K562 (cell line): ENCODE data around the gene NAP1L4. TPM values are rescaled to one million over a fixed set of nuclear protein-coding genes. Genes with fewer than 3 reads are reported as not detected.
A peak's percentile ranks its signal among the peaks of the same experiment; 100 is the strongest.

Source experiments
- ATAC-seq: fragments of 200-7000 bp; cut with Tn5 transposase; 3 replicates; pipeline ENCODE4 v1.9.1; 2020; ENCODE audit warnings: moderate library complexity
- BruUV-seq: library from RNA; stranded (reverse); fragments of 400-500 nt; replicated peaks from 2 replicates; lab custom pipeline; 2021; lab: Mats Ljungman, UMichigan
- CTCF ChIA-PET: fragments of 300-600 bp; formaldehyde crosslinking; extraction: SDS; loops from one replicate; lab custom pipeline; 2021; ENCODE audit warnings: low intra/inter-chr PET ratio; lab: Yijun Ruan, JAX
- POLR2A ChIA-PET: fragments of 300-600, 350-650 bp; sonication (Branson Sonifier 250); formaldehyde crosslinking; extraction: SDS; loops from one replicate; lab custom pipeline; 2021; ENCODE audit warnings: antibody characterized with exemption, inconsistent platforms; lab: Yijun Ruan, JAX
- DNase-seq, 4 experiments: peaks; one replicate each; pipeline versions ENCODE4 v3.0.0 to v3.0.0-alpha.2; 2011 to 2018; ENCODE audit warnings: low spot score in 3 of 4, mixed read lengths in 3 of 4; ENCODE audit errors: extremely low read depth in 1 of 4
- FAIRE-seq: peaks from 2 replicates; lab custom pipeline; 2011; peaks lifted over from hg19 to GRCh38; lab: Jason Lieb, UNC
- H2AFZ ChIP-seq: 2 replicates; pipeline ENCODE4 v1.6.0; 2011; ENCODE audit warnings: low read depth, low read length, control low read depth, inconsistent platforms
- H3K27ac ChIP-seq: fragments of 200-600 bp; 3 replicates; pipeline ENCODE4 v1.8.0; 2011; ENCODE audit warnings: low read depth, mild to moderate bottlenecking, control low read depth, inconsistent platforms, low read length, moderate library complexity, mixed read lengths; ENCODE audit errors: extremely low read depth
- H3K27me3 ChIP-seq, 2 experiments: fragments of 300-600 bp in 1 of 2; 2 replicates in 1 of 2; 3 replicates in 1 of 2; pipeline versions ENCODE4 v1.6.0 to v1.8.0; 2011; ENCODE audit warnings: inconsistent platforms in 2 of 2, low read length in 2 of 2, mild to moderate bottlenecking in 1 of 2, mixed read lengths in 1 of 2, moderate library complexity in 1 of 2; ENCODE audit not compliant: control insufficient read depth in 2 of 2, insufficient read depth in 2 of 2
- H3K36me3 ChIP-seq: fragments of 300-600 bp; 3 replicates; pipeline ENCODE4 v1.8.0; 2011; ENCODE audit warnings: mild to moderate bottlenecking, low read length, inconsistent platforms; ENCODE audit not compliant: control insufficient read depth, insufficient read depth
- H3K4me1 ChIP-seq, 2 experiments: fragments of 200-600 bp in 1 of 2; replicated peaks in 1 of 2; 2 replicates in 1 of 2; 3 replicates in 1 of 2; pipeline versions ENCODE4 v1.5.1 to v1.8.0; 2011; ENCODE audit warnings: inconsistent platforms in 2 of 2, low read length in 2 of 2, mild to moderate bottlenecking in 1 of 2, mixed read lengths in 1 of 2, moderate library complexity in 1 of 2; ENCODE audit not compliant: control insufficient read depth in 2 of 2, insufficient read depth in 2 of 2
- H3K4me2 ChIP-seq: 2 replicates; pipeline ENCODE4 v1.6.1; 2011; ENCODE audit warnings: low read length, control low read depth, inconsistent platforms, mixed read lengths; ENCODE audit not compliant: insufficient read depth
- H3K4me3 ChIP-seq: fragments of 200-600 bp; sonication (generic), shearing (Covaris generic); 2 replicates; pipeline ENCODE4 v1.5.1; 2016; ENCODE audit warnings: control low read depth, inconsistent platforms
- H3K79me2 ChIP-seq: fragments of 200-600 bp; 3 replicates; pipeline ENCODE4 v1.8.0; 2011; ENCODE audit warnings: low read length, inconsistent platforms; ENCODE audit not compliant: control insufficient read depth, insufficient read depth
- H3K9ac ChIP-seq, 2 experiments: 2 replicates each; pipeline versions ENCODE4 v1.6.0 to v1.6.1; 2011; ENCODE audit warnings: low read depth in 2 of 2, low read length in 2 of 2, control low read depth in 1 of 2, inconsistent platforms in 1 of 2, mild to moderate bottlenecking in 1 of 2, mixed read lengths in 1 of 2; ENCODE audit not compliant: insufficient read depth in 1 of 2
- H3K9me1 ChIP-seq: one replicate; pipeline ENCODE4 v1.6.0; 2011; ENCODE audit warnings: inconsistent platforms, mild to moderate bottlenecking, low read length, moderate library complexity; ENCODE audit not compliant: control insufficient read depth, insufficient read depth
- H3K9me3 ChIP-seq: replicated peaks from 2 replicates; pipeline ENCODE4 v1.5.1; 2011; ENCODE audit warnings: low read depth, low read length, inconsistent platforms; ENCODE audit not compliant: control insufficient read depth, insufficient read depth
- H4K20me1 ChIP-seq: replicated peaks from 2 replicates; pipeline ENCODE4 v1.6.1; 2011; ENCODE audit warnings: low read length, inconsistent platforms, mixed read lengths; ENCODE audit not compliant: control insufficient read depth, insufficient read depth
- C11orf30 ChIP-seq: fragments of 450-650 bp; IDR thresholded peaks from 2 replicates; pipeline ENCODE4 v1.6.1; 2016; ENCODE audit warnings: low read depth, mild to moderate bottlenecking
- KLF13 ChIP-seq: fragments of 450-650 bp; IDR thresholded peaks from 2 replicates; pipeline ENCODE4 v1.6.1; 2016; ENCODE audit warnings: missing genetic modification characterization, low read depth, mild to moderate bottlenecking, missing compliant biosample characterization, moderate library complexity, borderline replicate concordance
- POLR2AphosphoS5 ChIP-seq: IDR thresholded peaks from 2 replicates; pipeline ENCODE4 v1.6.1; 2011; ENCODE audit warnings: mild to moderate bottlenecking, low read depth, low read length, moderate library complexity; ENCODE audit not compliant: control insufficient read depth, insufficient read depth
- RNF2 ChIP-seq: sonication (generic); IDR thresholded peaks from 2 replicates; pipeline ENCODE4 v1.6.1; 2016
- ZKSCAN8 ChIP-seq: fragments of 200-800 bp; sonication (Bioruptor generic); IDR thresholded peaks from 2 replicates; pipeline ENCODE4 v1.6.1; 2016; ENCODE audit warnings: missing genetic modification characterization, missing compliant biosample characterization
- ZSCAN32 ChIP-seq: fragments of 450-650 bp; formaldehyde crosslinking; IDR thresholded peaks from 2 replicates; pipeline ENCODE4 v1.4.0; 2020; ENCODE audit warnings: mild to moderate bottlenecking, moderate library complexity
- WGBS: fragments of 100-300 bp; shearing (Covaris generic); methylation state at CpG from one replicate; pipeline ENCODE4 v1.1.6; 2016; ENCODE audit warnings: low coverage, mixed read lengths; ENCODE audit not compliant: insufficient coverage; ENCODE audit errors: missing lambda C conversion rate; 5-methylcytosine and 5-hydroxymethylcytosine counted together
- in situ Hi-C: fragments of 300-500 bp; cut with MboI; formaldehyde crosslinking; loops from 4 replicates; pipeline ENCODE4 v1.15.0; 2018; ENCODE audit warnings: inconsistent platforms, mixed read lengths
- intact Hi-C: fragments of 100-400 bp; cut with micrococcal nuclease; formaldehyde crosslinking; loops from 2 replicates; pipeline ENCODE4 v1.14.2; 2022
- polyA plus RNA-seq, 8 experiments: library from polyadenylated mRNA; depleted of rRNA in 4 of 8; stranded (reverse) in 5 of 8; unstranded in 3 of 8; fragments of >200 nt; fragmentation: Nextera tagmentation in 2 of 8; fragmentation: Illumina TruSeq in 1 of 8; extraction: Ambion mirVana in 2 of 8; extraction: Trizol in 1 of 8; gene quantifications; 2 replicates each; pipeline versions ENCODE4 v1.2.1 to v1.2.3, GENCODE V29; 2011 to 2014; ENCODE audit warnings: inconsistent platforms in 1 of 8, missing spikeins in 1 of 8
- total RNA-seq, 7 experiments: library from RNA; depleted of rRNA in 6 of 7; stranded (reverse); fragments of >200 nt in 6 of 7; fragmentation: Illumina TruSeq in 2 of 7; extraction: Trizol in 2 of 7; gene quantifications; 2 replicates each; pipeline versions ENCODE4 v1.2.1 to v1.2.3, GENCODE V29; 2011 to 2021; ENCODE audit warnings: low replicate concordance in 1 of 7
- TF ChIP-seq, protein P1 (sequence below): sonication (generic); formaldehyde crosslinking; IDR thresholded peaks from 2 replicates; pipeline ENCODE4 v1.8.0; 2022; ENCODE audit warnings: mild to moderate bottlenecking, low read depth, missing genetic modification reagents
- TF ChIP-seq, protein P2 (sequence below): sonication (generic); formaldehyde crosslinking; IDR thresholded peaks from 2 replicates; pipeline ENCODE4 v1.8.0; 2023; ENCODE audit warnings: mild to moderate bottlenecking, missing genetic modification reagents

NAP1L4 gene
- total and polyA plus RNA-seq, 9 of the 15 experiments (the other 6 are each of a cell fraction or from before 2014, with no cell fraction given) = 34.1 to 237 (median 179) TPM

DNA sequence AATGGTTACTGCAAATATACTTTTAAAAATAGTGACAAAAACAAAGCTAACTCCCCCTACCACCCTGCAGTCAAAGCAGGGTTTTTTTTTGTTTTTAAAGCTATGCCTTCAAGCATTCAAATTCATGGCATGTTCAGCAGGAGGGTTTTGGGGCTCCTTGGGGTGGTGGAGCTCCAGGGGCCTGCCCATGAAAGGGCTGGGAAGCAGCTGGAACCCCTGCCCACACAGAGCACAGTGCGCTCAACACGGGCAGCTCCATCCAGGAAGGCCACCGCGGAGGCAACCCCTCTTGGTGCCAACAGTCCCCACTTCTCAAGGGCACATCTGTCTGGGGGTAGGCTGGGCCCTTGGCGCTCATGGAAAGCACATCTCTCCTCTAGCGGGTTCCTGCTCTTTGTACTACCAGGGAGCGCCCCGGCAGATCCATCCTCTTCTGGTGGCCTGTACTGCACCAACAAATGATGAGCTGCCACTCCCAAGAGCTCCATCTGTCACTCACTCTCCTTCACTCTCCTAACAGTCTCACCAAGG is 46.3 kb downstream of the NAP1L4 start:
- H3K4me2 ChIP-seq = no peak overlapping the region
- POLR2A ChIA-PET = interaction anchor here (0.6 to 2.3 kb wide), 8 partner anchors 8 to 139 kb away, joined by 3 to 7 read pairs (median 4); partner anchors contain the start of gene PHLDA2
- no peaks in the 10 kb centered on the region for H3K79me2 ChIP-seq
- H3K4me3 ChIP-seq = no peak overlapping the region
- peaks cover 0 to 28% of the 10 kb centered on the region in 2 experiments; a peak in 1 of 5 replicates for H3K4me1 ChIP-seq
- WGBS = 82% methylated on average over 8 of the region's 8 CpGs
- no peak for TF ChIP-seq ZKSCAN8
- TF ChIP-seq KLF13 (tag) = no peak
- TF ChIP-seq RNF2 = no peak
- TF ChIP-seq, all 486 proteins: peak for 0
- intact Hi-C loops = no loop called here
- Histone ChIP-seq H3K9ac (no peak overlapping the region), H3K9me1 (peaks cover 3% of the 10 kb centered on the region), H4K20me1 (peaks cover 6% of the 10 kb centered on the region; the same call in 1 of the 2 replicates), H3K9me3 (no peaks in the 10 kb centered on the region), H3K36me3 (peaks cover 76% of the 10 kb centered on the region), H3K27ac (no peak overlapping the region), H2AFZ (no peak overlapping the region), H3K27me3 (no peaks in the 10 kb centered on the region)
- no peak for ATAC-seq
- CTCF ChIA-PET = no interaction called here
- DNase-seq = no peak
- in situ Hi-C loops = no loop called here
- no peak for FAIRE-seq
- BruUV-seq = no TSS peak

- DNase-seq (no peak), ATAC-seq (no peak), FAIRE-seq (no peak)
- H3K9ac ChIP-seq = no peak overlapping the region
- no peaks in the 10 kb centered on the region for H3K9me3 ChIP-seq
- no peaks in the 10 kb centered on the region for H3K27me3 ChIP-seq
- peaks cover 0 to 32% of the 10 kb centered on the region in 2 experiments; a peak in 2 of 5 replicates for H3K4me1 ChIP-seq
- peaks cover 69% of the 10 kb centered on the region for H3K36me3 ChIP-seq
- 82% methylated on average over 14 of the region's 16 CpGs for WGBS
- intact Hi-C loops (no loop called here), in situ Hi-C loops (no loop called here)
- no peak overlapping the region for H3K4me3 ChIP-seq
- H3K9me1 ChIP-seq = peaks cover 3% of the 10 kb centered on the region
- ChIA-PET CTCF (no interaction called here), POLR2A (interaction anchor here (0.6 to 2.3 kb wide), 7 partner anchors 9 to 140 kb away, joined by 3 to 7 read pairs (median 4); no protein-coding TSS in a partner anchor)
- no peak overlapping the region for H3K4me2 ChIP-seq
- no peak overlapping the region for H3K27ac ChIP-seq
- H3K79me2 ChIP-seq = no peaks in the 10 kb centered on the region
- BruUV-seq = no TSS peak
- H2AFZ ChIP-seq = no peak overlapping the region
- H4K20me1 ChIP-seq = peaks cover 6% of the 10 kb centered on the region; the same call in 1 of the 2 replicates
- TF ChIP-seq, protein P1, sequence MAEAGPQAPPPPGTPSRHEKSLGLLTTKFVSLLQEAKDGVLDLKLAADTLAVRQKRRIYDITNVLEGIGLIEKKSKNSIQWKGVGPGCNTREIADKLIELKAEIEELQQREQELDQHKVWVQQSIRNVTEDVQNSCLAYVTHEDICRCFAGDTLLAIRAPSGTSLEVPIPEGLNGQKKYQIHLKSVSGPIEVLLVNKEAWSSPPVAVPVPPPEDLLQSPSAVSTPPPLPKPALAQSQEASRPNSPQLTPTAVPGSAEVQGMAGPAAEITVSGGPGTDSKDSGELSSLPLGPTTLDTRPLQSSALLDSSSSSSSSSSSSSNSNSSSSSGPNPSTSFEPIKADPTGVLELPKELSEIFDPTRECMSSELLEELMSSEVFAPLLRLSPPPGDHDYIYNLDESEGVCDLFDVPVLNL (CRISPR knock-in tag) = no peak
- TF ChIP-seq POLR2AphosphoS5 = 0 out of 2 replicates have a peak, but pooled peaks have one; percentile 14
- TF ChIP-seq, protein P2, sequence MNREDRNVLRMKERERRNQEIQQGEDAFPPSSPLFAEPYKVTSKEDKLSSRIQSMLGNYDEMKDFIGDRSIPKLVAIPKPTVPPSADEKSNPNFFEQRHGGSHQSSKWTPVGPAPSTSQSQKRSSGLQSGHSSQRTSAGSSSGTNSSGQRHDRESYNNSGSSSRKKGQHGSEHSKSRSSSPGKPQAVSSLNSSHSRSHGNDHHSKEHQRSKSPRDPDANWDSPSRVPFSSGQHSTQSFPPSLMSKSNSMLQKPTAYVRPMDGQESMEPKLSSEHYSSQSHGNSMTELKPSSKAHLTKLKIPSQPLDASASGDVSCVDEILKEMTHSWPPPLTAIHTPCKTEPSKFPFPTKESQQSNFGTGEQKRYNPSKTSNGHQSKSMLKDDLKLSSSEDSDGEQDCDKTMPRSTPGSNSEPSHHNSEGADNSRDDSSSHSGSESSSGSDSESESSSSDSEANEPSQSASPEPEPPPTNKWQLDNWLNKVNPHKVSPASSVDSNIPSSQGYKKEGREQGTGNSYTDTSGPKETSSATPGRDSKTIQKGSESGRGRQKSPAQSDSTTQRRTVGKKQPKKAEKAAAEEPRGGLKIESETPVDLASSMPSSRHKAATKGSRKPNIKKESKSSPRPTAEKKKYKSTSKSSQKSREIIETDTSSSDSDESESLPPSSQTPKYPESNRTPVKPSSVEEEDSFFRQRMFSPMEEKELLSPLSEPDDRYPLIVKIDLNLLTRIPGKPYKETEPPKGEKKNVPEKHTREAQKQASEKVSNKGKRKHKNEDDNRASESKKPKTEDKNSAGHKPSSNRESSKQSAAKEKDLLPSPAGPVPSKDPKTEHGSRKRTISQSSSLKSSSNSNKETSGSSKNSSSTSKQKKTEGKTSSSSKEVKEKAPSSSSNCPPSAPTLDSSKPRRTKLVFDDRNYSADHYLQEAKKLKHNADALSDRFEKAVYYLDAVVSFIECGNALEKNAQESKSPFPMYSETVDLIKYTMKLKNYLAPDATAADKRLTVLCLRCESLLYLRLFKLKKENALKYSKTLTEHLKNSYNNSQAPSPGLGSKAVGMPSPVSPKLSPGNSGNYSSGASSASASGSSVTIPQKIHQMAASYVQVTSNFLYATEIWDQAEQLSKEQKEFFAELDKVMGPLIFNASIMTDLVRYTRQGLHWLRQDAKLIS (CRISPR knock-in tag) = no peak
- TF ChIP-seq C11orf30 = peak; percentile 62
- TF ChIP-seq ZSCAN32 = no peak
Observed at GRCh38 chr11:2945031-2945756, 46.9 kb downstream of the NAP1L4 start.
